ENCODE data around the gene COL1A2. TPM values are rescaled to one million over a fixed set of nuclear protein-coding genes. Genes with fewer than 3 reads are reported as not detected.

Gene COL1A2
- not detected for polyA plus RNA-seq (2012; ENCODE audit: missing spikeins)

DNA sequence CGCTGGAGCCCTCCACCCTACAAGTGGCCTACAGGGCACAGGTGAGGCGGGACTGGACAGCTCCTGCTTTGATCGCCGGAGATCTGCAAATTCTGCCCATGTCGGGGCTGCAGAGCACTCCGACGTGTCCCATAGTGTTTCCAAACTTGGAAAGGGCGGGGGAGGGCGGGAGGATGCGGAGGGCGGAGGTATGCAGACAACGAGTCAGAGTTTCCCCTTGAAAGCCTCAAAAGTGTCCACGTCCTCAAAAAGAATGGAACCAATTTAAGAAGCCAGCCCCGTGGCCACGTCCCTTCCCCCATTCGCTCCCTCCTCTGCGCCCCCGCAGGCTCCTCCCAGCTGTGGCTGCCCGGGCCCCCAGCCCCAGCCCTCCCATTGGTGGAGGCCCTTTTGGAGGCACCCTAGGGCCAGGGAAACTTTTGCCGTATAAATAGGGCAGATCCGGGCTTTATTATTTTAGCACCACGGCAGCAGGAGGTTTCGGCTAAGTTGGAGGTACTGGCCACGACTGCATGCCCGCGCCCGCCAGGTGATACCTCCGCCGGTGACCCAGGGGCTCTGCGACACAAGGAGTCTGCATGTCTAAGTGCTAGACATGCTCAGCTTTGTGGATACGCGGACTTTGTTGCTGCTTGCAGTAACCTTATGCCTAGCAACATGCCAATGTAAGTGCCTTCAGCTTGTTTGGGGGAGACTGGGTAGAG, at the start of gene COL1A2:
COL1A2 (plus strand) TSS at position 459 of the 704 bp plus-strand sequence; CDS start at position 596, 137 bp downstream.
- FAIRE-seq, result no peak

DNA sequence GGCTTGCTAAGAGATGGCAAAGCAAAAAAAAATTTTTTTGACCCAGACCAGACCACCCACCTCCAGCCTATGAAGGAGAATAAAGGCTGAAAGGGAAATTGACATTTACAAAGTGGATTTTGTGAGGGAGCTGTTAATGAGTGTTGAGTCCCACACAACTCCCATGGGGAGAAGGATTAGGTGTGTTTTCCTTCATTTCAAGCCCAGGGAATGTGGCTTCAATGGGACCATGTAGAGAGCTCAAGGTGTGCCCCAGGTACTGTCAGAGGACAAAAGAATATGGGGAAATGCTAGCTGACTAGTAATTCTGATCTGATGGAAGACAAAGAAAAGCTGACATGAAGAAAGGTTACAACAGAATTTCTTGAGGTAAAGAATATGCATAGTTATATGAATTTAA, 48.8 kb upstream of the COL1A2 start:
- TF ChIP-seq POLR2A (IDR thresholded peaks at IDR 0.05; ENCODE audit: low read depth, low read length) (no peak), TAF1 (IDR thresholded peaks at IDR 0.05; ENCODE audit: borderline replicate concordance, low read depth, low read length) (no peak), POLR2AphosphoS5 (IDR thresholded peaks at IDR 0.05; ENCODE audit: low read depth, low read length) (no peak)
- DNase-seq (ENCODE audit: insufficient read length), result no peak
- no peak for FAIRE-seq

More for the DNA sequence above, at the start of gene COL1A2:
- no peak for DNase-seq (ENCODE audit: insufficient read length)
- TF ChIP-seq POLR2AphosphoS5 (IDR thresholded peaks at IDR 0.05; ENCODE audit: low read depth, low read length), result no peak

DNA sequence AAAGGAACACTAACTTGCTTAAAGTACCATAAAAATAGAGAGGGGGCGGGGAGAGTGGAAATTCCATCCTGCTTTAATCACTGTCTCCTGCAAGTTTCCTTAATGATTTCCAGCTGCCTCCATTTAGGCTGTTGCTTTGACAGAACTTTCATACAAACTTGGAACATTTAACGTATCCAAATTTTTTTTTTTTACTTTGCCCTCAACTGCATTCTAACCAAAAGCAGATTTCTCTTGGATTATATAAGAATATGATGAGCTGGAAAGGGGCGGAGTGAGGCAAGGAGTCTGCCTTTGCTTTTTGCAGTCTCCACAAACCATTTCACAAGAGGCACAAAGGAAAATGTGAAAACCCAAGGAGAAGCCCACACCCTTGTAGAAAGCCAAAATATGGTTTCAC, 46.6 kb upstream of the COL1A2 start:
- DNase-seq (ENCODE audit: insufficient read length), result no peak
- FAIRE-seq, result no peak
- TF ChIP-seq POLR2A (IDR thresholded peaks at IDR 0.05; ENCODE audit: low read depth, low read length) (no peak), TAF1 (IDR thresholded peaks at IDR 0.05; ENCODE audit: borderline replicate concordance, low read depth, low read length) (no peak), POLR2AphosphoS5 (IDR thresholded peaks at IDR 0.05; ENCODE audit: low read depth, low read length) (no peak)

DNA sequence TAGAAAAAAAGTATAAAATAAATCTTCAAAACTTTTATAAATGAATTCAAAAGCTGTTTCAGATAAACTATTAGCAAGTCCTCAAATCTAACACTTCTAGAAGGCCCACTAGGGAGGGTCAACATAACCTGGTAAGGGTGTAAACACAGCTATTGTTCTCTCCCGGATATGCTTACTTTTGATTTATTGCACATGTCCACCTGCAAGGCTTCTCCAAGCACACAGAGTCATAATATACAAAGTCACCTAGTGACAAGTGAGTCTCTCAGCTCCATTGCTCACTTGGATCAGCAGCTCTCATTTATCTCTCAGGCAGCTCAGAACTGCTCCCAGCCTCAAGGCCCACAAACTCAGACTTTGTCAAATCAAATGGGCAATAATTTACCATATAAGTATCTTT, 44.0 kb upstream of the COL1A2 start:
- no peak for TF ChIP-seq TAF1 (IDR thresholded peaks at IDR 0.05; ENCODE audit: borderline replicate concordance, low read depth, low read length)
- TF ChIP-seq POLR2A (IDR thresholded peaks at IDR 0.05; ENCODE audit: low read depth, low read length), result no peak
- TF ChIP-seq POLR2AphosphoS5 (IDR thresholded peaks at IDR 0.05; ENCODE audit: low read depth, low read length), result no peak
- FAIRE-seq, result no peak
- no peak for DNase-seq (ENCODE audit: insufficient read length)

DNA sequence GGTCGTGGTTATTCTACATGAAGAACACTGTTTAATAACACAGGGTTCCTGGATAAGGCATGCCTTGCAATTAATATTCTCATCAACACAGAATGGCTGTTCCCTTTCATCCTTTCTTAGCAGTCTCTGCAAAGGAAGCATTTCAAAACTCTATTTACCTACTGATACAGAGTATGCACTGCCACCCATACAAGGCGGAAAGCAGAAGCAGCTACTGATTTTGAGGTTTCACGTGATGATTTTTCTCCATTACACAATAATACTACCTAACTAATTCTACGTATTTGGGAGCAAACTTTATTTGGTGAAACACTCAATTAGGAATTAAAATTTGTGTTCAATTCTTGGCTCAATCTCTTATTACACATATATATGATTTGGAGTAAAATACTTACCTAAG, 43.0 kb upstream of the COL1A2 start:
- DNase-seq (ENCODE audit: insufficient read length), result no peak
- no peak for TF ChIP-seq POLR2A (IDR thresholded peaks at IDR 0.05; ENCODE audit: low read depth, low read length)
- no peak for TF ChIP-seq POLR2AphosphoS5 (IDR thresholded peaks at IDR 0.05; ENCODE audit: low read depth, low read length)
- no peak for FAIRE-seq

DNA sequence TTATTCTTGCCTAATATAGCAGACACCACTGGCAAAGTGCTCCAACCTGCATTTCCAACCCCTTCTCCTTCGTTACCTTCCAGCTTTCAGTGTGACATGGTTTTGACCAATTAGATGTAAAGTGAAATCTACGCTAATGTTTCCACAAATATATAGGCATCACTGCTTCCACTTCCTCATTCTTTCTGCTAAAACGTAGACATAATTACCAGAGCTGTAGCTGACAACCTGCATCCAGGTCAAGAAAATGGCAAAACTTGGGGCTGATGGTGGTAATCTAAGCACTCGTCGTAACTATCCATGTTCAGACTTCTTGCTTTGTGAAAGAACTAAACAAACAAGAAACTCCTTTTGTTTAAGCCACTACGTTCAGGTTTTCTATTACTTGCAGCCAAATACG, 41.8 kb upstream of the COL1A2 start:
- DNase-seq (ENCODE audit: insufficient read length), result no peak
- no peak for TF ChIP-seq TAF1 (IDR thresholded peaks at IDR 0.05; ENCODE audit: borderline replicate concordance, low read depth, low read length)
- no peak for TF ChIP-seq POLR2A (IDR thresholded peaks at IDR 0.05; ENCODE audit: low read depth, low read length)
- no peak for TF ChIP-seq POLR2AphosphoS5 (IDR thresholded peaks at IDR 0.05; ENCODE audit: low read depth, low read length)
- no peak for FAIRE-seq

DNA sequence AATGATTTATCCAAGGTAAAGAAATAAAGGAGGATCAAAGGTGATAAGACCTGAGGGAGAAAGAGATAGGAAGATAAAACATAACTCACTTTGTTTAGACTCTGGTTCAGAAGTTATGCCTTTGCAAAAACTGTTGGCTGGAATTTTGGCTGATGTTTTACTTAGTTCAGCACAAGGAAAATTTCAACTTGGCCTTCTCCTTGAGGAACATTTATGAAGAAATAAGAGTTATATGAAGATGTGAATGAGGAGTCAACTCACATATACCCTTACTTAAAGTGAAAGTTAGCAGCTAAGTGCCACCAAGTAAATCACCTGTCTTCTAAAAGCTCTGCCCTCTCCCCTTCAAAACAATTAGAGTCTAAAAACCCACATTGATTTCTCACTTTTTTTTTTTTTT, 39.7 kb upstream of the COL1A2 start:
- no peak for FAIRE-seq
- no peak for DNase-seq (ENCODE audit: insufficient read length)
- TF ChIP-seq TAF1 (IDR thresholded peaks at IDR 0.05; ENCODE audit: borderline replicate concordance, low read depth, low read length), result no peak

DNA sequence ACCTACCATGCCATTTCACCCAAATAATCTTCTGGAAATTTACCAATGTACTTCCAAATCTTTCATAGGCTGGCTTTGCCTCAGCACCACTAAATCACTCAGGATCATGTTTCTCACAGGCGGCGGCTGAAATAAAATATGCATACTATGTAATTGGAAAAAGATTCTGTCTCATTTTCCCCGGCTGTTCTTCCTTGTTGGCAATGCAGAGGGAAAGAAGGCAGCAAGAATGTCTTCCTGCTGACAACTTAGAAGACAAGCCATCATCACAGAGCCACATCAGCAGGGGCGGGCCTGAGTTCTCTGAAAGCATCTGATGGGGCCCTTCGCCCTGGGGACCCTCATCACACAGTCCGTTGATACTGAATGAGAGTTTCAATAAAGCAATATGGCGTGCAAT, 39.2 kb upstream of the COL1A2 start:
- no peak for TF ChIP-seq TAF1 (IDR thresholded peaks at IDR 0.05; ENCODE audit: borderline replicate concordance, low read depth, low read length)
- FAIRE-seq (no peak), DNase-seq (ENCODE audit: insufficient read length) (no peak)

DNA sequence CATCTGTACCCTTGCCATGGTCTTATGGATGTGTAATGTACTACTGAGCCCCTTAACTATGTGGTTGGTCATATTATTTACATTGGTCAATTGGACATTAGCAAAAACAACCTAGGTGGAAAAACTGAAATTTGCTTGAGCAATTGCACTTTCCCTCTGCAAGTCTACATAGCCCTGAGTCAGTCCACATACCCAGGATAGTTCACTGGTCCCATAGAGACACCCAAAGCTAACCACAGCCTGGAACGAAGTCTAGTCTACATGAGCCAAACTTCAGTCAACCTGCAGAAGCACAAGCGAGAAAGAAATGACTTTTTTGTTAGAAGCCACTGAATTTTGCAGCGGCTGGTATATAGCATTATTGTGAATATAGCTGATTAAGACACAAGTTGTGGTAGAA, 37.6 kb upstream of the COL1A2 start:
- FAIRE-seq (no peak), DNase-seq (ENCODE audit: insufficient read length) (no peak)
- TF ChIP-seq POLR2A (IDR thresholded peaks at IDR 0.05; ENCODE audit: low read depth, low read length) (no peak), TAF1 (IDR thresholded peaks at IDR 0.05; ENCODE audit: borderline replicate concordance, low read depth, low read length) (no peak), POLR2AphosphoS5 (IDR thresholded peaks at IDR 0.05; ENCODE audit: low read depth, low read length) (no peak)

DNA sequence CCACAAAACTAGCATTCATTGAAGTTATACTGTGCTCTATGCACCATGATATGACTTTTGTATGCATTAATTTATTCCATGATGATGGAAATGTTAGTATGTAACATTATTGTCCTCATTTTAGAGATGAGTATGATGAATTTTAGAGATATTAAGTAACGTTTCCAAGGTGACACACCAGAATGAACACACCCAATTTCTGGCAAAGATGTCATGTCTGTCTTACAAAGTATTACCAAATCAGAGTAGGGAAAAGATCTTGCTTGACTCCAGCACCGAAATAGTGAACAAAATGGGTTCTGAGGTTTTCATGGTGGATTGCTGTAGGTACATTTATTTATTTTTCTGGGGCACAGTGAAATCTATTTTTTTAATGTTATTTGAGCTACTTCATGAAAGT, 33.8 kb upstream of the COL1A2 start:
- FAIRE-seq (no peak), DNase-seq (ENCODE audit: insufficient read length) (no peak)
- TF ChIP-seq POLR2AphosphoS5 (IDR thresholded peaks at IDR 0.05; ENCODE audit: low read depth, low read length) (no peak), TAF1 (IDR thresholded peaks at IDR 0.05; ENCODE audit: borderline replicate concordance, low read depth, low read length) (no peak), POLR2A (IDR thresholded peaks at IDR 0.05; ENCODE audit: low read depth, low read length) (no peak)

DNA sequence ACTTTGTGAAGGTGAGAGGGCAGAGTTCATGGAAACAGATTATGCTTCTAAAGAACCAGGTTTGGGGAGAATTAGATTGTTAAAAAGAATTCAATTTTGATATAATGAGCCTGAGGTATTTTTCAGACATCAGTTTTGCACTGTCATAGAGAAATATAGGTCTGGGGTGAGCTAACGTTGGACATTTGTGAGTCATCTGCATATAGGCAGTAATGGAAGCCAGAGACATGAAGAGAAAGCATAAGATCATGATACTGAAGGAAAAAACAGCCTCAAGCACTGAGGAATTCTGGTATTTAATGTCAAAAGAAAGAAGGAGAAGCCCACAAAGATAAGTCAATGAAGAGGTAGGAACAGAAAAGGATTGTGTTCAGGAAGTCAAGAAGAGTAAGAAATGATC, 32.4 kb upstream of the COL1A2 start:
- FAIRE-seq, result no peak
- no peak for TF ChIP-seq POLR2A (IDR thresholded peaks at IDR 0.05; ENCODE audit: low read depth, low read length)
- TF ChIP-seq TAF1 (IDR thresholded peaks at IDR 0.05; ENCODE audit: borderline replicate concordance, low read depth, low read length), result no peak

DNA sequence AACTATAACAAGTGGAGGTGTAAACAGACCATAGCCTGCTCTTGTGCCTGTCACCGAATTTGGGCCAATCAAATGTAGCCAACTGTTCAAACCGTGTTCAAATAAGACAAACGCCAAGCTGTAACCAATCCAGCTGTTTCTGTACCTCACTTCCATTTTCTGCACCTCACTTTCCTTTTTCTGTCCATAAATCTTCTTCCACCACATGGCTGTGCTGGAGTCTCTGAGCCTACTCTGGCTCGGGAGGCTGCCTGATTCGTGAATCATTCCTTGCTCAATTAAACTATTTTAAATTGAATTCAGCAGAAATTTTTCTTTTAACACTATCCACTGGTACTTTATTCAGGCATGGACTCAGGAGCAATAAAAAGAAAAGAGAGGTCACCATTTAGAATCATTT, 29.9 kb upstream of the COL1A2 start:
- DNase-seq (ENCODE audit: insufficient read length) (no peak), FAIRE-seq (no peak)
- TF ChIP-seq TAF1 (IDR thresholded peaks at IDR 0.05; ENCODE audit: borderline replicate concordance, low read depth, low read length) (no peak), POLR2A (IDR thresholded peaks at IDR 0.05; ENCODE audit: low read depth, low read length) (no peak), POLR2AphosphoS5 (IDR thresholded peaks at IDR 0.05; ENCODE audit: low read depth, low read length) (no peak)

More for the DNA sequence above, 32.4 kb upstream of the COL1A2 start:
- no peak for DNase-seq (ENCODE audit: insufficient read length)

DNA sequence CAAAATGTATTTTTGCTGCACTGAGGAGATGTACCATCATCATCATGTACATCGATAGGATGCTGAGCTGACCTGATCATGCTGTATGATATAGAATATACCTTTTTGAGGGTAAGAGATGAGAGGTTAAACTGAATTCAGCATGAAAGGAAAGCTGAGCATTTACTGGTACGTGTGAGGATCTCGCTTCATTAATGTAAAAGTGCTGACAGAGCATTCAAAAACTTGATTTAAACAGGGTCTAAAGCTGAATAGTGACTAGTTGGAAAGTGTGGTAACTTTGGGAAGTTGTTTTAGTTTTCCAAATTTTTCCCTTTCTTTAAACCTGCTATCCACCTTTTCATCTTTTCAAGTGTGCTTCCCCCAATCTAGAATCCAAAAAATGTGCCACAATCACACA, 28.5 kb upstream of the COL1A2 start:
- no peak for TF ChIP-seq TAF1 (IDR thresholded peaks at IDR 0.05; ENCODE audit: borderline replicate concordance, low read depth, low read length)
- no peak for TF ChIP-seq POLR2AphosphoS5 (IDR thresholded peaks at IDR 0.05; ENCODE audit: low read depth, low read length)
- no peak for TF ChIP-seq POLR2A (IDR thresholded peaks at IDR 0.05; ENCODE audit: low read depth, low read length)
- DNase-seq (ENCODE audit: insufficient read length), result no peak
- no peak for FAIRE-seq
